Measurements from ENCODE around the gene MCOLN1.
"Not testable (repeated sequence)": the region's sequence is repeated elsewhere in the genome, so short reads cannot be mapped to it uniquely, and the experiment has no call there.

Gene MCOLN1

GRCh38 chr19:7526059-7526929, 3.9 kb downstream of the MCOLN1 start:
- no peak for DNase-seq

- DNase-seq = no peak
Measured at GRCh38 chr19:7527516-7528191, 5.2 kb downstream of the MCOLN1 start.

GRCh38 chr19:7528192-7528519, 5.7 kb downstream of the MCOLN1 start:
- DNase-seq = no peak

- no peak for DNase-seq
Measured at GRCh38 chr19:7528522-7529245, 6.3 kb downstream of the MCOLN1 start.

GRCh38 chr19:7529246-7529600, 6.8 kb downstream of the MCOLN1 start:
- no peak for DNase-seq

GRCh38 chr19:7529610-7530490, 7.4 kb downstream of the MCOLN1 start:
- no peak for DNase-seq

GRCh38 chr19:7533281-7533885, 11.0 kb downstream of the MCOLN1 start:
- DNase-seq = peak; percentile 63

- DNase-seq = peak; percentile 76
Measured at GRCh38 chr19:7533925-7534480, 11.6 kb downstream of the MCOLN1 start.

- peak; percentile 85 for DNase-seq
Measured at GRCh38 chr19:7534531-7535046, 12.2 kb downstream of the MCOLN1 start.

GRCh38 chr19:7535047-7535997, 12.9 kb downstream of the MCOLN1 start, which contains the start of gene PNPLA6:
PNPLA6 (plus strand) TSS chr19:7535717; CDS start chr19:7535789, 72 bp downstream.
- DNase-seq = peak; percentile 92

GRCh38 chr19:7535998-7536695, 13.7 kb downstream of the MCOLN1 start:
- no peak for DNase-seq

- DNase-seq = not testable (repeated sequence)
Measured at GRCh38 chr19:7538990-7539389, 16.6 kb downstream of the MCOLN1 start.

- no peak for DNase-seq
Measured at GRCh38 chr19:7539827-7540425, 17.5 kb downstream of the MCOLN1 start.

GRCh38 chr19:7540761-7541474, 18.5 kb downstream of the MCOLN1 start:
- DNase-seq = peak; percentile 11

GRCh38 chr19:7541475-7541824, 19.0 kb downstream of the MCOLN1 start:
- DNase-seq = no peak

GRCh38 chr19:7541828-7542443, 19.5 kb downstream of the MCOLN1 start:
- no peak for DNase-seq

GRCh38 chr19:7542556-7543348, 20.3 kb downstream of the MCOLN1 start:
- no peak for DNase-seq

Data from HCEC 1CT (cell line).